GM18873 (cell line): ENCODE data around the gene SRCAP.

Experiments
- ATAC-seq: cut with Tn5 transposase; IDR thresholded peaks from one replicate; pipeline ENCODE4 v1.9.1; 2021; ENCODE audit warnings: mild to moderate bottlenecking, moderate library complexity, moderate number of reproducible peaks; ENCODE audit not compliant: unreplicated experiment, low FRiP score

Gene SRCAP

GRCh38 chr16:30750876-30751465, 52.0 kb downstream of the SRCAP start:
- ATAC-seq = no peak

GRCh38 chr16:30753596-30753995, 54.6 kb downstream of the SRCAP start:
- no peak for ATAC-seq

GRCh38 chr16:30755955-30756780, 57.2 kb downstream of the SRCAP start:
- ATAC-seq = no peak

- ATAC-seq = no peak
These were observed 57.8 kb downstream of the SRCAP start for GRCh38 chr16:30756781-30757100.

GRCh38 chr16:30757316-30757715, 58.3 kb downstream of the SRCAP start:
- no peak for ATAC-seq

- no peak for ATAC-seq
These were observed 60.1 kb downstream of the SRCAP start for GRCh38 chr16:30758988-30759491.

GRCh38 chr16:30760001-30760559, 61.1 kb downstream of the SRCAP start:
- no peak for ATAC-seq

GRCh38 chr16:30760577-30761426, 61.8 kb downstream of the SRCAP start:
- no peak for ATAC-seq

- ATAC-seq = peak; percentile 9
These were observed 62.5 kb downstream of the SRCAP start for GRCh38 chr16:30761427-30761927.

GRCh38 chr16:30761928-30762902, 63.2 kb downstream of the SRCAP start, which contains the start of the genes CFAP119 and RNF40:
TSS of gene CFAP119 (minus strand) at chr16:30762062. CDS start at chr16:30761748, 314 bp downstream.
TSS of gene RNF40 (plus strand) at chr16:30762322. CDS start at chr16:30762546, 224 bp downstream.
- ATAC-seq = peak; percentile 82

GRCh38 chr16:30762991-30763725, 64.2 kb downstream of the SRCAP start:
- no peak for ATAC-seq

GRCh38 chr16:30764086-30764485, 65.1 kb downstream of the SRCAP start:
- ATAC-seq = no peak

- no peak for ATAC-seq
These were observed 66.0 kb downstream of the SRCAP start for GRCh38 chr16:30764816-30765465.

- ATAC-seq = no peak
These were observed 67.4 kb downstream of the SRCAP start for GRCh38 chr16:30766206-30766932.

GRCh38 chr16:30766933-30767284, 67.9 kb downstream of the SRCAP start:
- ATAC-seq = no peak

GRCh38 chr16:30767767-30768465, 68.9 kb downstream of the SRCAP start:
- ATAC-seq = no peak
